Activated T-helper 2 cell treated with anti-CD3 and anti-CD28 coated beads, Interferon-gamma antibody, Interleukin-2, Interleukin-4, amounts not matched to agents 10 μg/mL and 5 μg/mL and 100 μg/mL, durations not matched to agents 14 hours and 24 hours and 36 hours (primary cell): ENCODE results near the gene TMEM218. TPM values are rescaled to one million over a fixed set of nuclear protein-coding genes. Genes with fewer than 3 reads are reported as not detected.
"Not testable (repeated sequence)": the region's sequence is repeated elsewhere in the genome, so short reads cannot be mapped to it uniquely, and the experiment has no call there.

ENCODE experiments used
- DNase-seq: peaks from one replicate; pipeline ENCODE4 v3.0.0; 2021; ENCODE audit warnings: low spot score
- H3K27ac Mint-ChIP-seq: one replicate; pipeline ENCODE4 v1.8.0; 2021; ENCODE audit warnings: mixed read lengths
- H3K27me3 Mint-ChIP-seq: one replicate; pipeline ENCODE4 v1.8.0; 2021; ENCODE audit warnings: low read depth, mixed read lengths
- H3K36me3 Mint-ChIP-seq: one replicate; pipeline ENCODE4 v1.8.0; 2021; ENCODE audit warnings: low read depth, mixed read lengths
- H3K4me1 Mint-ChIP-seq: one replicate; pipeline ENCODE4 v1.8.0; 2021; ENCODE audit warnings: low read depth, mixed read lengths
- H3K4me3 Mint-ChIP-seq: one replicate; pipeline ENCODE4 v1.8.0; 2021; ENCODE audit warnings: low read depth, mild to moderate bottlenecking, moderate library complexity, mixed read lengths
- H3K9me3 Mint-ChIP-seq: one replicate; pipeline ENCODE4 v1.8.0; 2021; ENCODE audit warnings: mixed read lengths
- intact Hi-C: fragments of 100-400 bp; cut with micrococcal nuclease; formaldehyde crosslinking; loops from one replicate; pipeline ENCODE4 v1.15.1; 2023
- total RNA-seq: library from RNA; stranded (reverse); gene quantifications from 2 replicates; pipeline ENCODE4 v1.2.3, GENCODE V29; 2022

TMEM218 gene
- total RNA-seq, 1 donor from 2014 or later: 18.1 TPM

DNA sequence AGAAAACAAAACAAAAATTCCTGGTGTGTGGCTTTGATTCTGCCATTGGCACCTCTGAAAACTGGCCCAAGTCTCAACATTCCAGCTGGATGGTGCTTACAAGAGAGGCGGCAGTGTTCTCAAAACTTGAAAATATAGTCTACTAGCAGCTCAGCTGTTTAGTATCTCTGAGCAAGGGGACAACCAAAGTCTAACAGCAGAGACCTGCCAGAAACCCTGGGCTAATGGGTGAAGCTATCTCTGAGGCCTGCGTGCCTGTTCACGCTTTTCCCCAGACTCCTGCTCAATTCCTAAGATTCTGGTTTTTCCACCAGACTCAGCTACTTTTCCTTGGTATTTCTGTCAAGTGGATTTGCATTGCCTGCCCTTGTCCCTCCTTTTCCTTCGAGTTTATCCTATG lies 17.9 kb downstream of the TMEM218 start:
- H3K27ac Mint-ChIP-seq: no peak overlapping the region
- intact Hi-C loops: no loop called here
- no peak overlapping the region for H3K4me3 Mint-ChIP-seq
- no peaks in the 10 kb centered on the region for H3K27me3 Mint-ChIP-seq
- H3K36me3 Mint-ChIP-seq: peaks cover 11% of the 10 kb centered on the region
- no peaks in the 10 kb centered on the region for H3K9me3 Mint-ChIP-seq
- peaks cover 3% of the 10 kb centered on the region for H3K4me1 Mint-ChIP-seq
- no peak for DNase-seq

DNA sequence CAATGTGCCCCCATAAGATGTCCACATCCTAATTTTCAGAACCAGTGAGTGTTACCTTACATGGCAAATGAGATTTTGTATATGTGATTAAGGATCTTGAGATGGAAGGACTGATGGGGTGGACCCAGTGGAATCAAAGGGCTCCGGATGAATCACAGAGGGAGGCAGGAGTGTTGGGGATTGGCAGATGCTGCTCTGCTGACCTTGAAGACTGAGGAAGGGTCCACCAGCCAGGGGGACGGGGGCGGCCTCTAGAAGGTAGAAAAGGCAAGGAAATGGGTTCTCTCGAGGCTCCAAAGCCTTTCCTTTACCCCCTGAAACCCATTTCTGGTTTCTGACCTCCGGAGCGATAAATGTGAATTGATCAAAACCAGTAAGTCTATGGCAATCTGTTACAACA lies 18.8 kb downstream of the TMEM218 start:
- H3K9me3 Mint-ChIP-seq: no peaks in the 10 kb centered on the region
- H3K4me1 Mint-ChIP-seq: peaks cover 3% of the 10 kb centered on the region
- DNase-seq: no peak
- H3K36me3 Mint-ChIP-seq: peaks cover 11% of the 10 kb centered on the region
- no peak overlapping the region for H3K27ac Mint-ChIP-seq
- no peaks in the 10 kb centered on the region for H3K27me3 Mint-ChIP-seq
- no peak overlapping the region for H3K4me3 Mint-ChIP-seq
- intact Hi-C loops: no loop called here

GRCh38 chr11:125091877-125092664 lies 19.4 kb downstream of the TMEM218 start:
- intact Hi-C loops: loop anchor here (1.0 kb wide), 1 partner anchor 49 kb away; no protein-coding TSS in a partner anchor
- Mint-ChIP-seq H3K27me3 (no peaks in the 10 kb centered on the region), H3K4me1 (peaks cover 3% of the 10 kb centered on the region), H3K36me3 (peaks cover 11% of the 10 kb centered on the region), H3K4me3 (no peak overlapping the region), H3K27ac (no peak overlapping the region), H3K9me3 (no peaks in the 10 kb centered on the region)
- DNase-seq: no peak

DNA sequence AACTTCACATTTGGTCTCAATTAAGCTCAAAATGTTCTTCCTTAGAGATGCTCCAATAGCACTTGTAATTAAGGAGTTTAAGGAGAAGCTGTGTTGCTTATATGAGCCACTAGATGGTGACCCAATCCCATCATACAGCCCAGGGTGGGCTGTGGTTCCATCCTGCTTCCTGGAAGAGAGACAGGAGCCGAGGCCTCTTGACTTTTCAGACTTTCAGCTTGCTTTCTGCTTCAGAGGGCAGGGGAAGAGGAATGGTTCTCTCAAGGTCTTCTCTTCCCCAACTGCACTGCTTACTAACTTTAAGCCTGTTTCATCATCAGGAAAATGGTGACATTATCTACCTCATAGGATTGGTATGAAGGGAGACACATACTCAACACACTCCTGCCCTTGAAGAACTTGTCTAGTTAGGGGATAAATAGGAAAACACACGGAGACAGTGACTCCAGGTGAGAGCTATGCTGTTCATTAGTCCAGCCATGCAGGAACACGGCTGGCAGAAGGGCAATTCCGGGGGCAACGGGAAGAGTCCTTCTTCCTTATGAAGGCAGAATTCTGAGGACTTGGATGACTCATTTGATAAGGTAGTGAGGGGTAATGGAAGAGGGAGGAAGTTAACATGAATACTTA lies 20.1 kb downstream of the TMEM218 start:
- H3K27ac Mint-ChIP-seq: no peak overlapping the region
- H3K9me3 Mint-ChIP-seq: no peaks in the 10 kb centered on the region
- H3K4me3 Mint-ChIP-seq: no peak overlapping the region
- intact Hi-C loops: loop anchor here (1.0 kb wide), 1 partner anchor 50 kb away; no protein-coding TSS in a partner anchor
- no peak for DNase-seq
- H3K4me1 Mint-ChIP-seq: peaks cover 3% of the 10 kb centered on the region
- H3K36me3 Mint-ChIP-seq: peaks cover 6% of the 10 kb centered on the region
- no peaks in the 10 kb centered on the region for H3K27me3 Mint-ChIP-seq

GRCh38 chr11:125090816-125091215 lies 20.6 kb downstream of the TMEM218 start:
- Mint-ChIP-seq H3K27me3 (no peaks in the 10 kb centered on the region), H3K9me3 (no peaks in the 10 kb centered on the region), H3K36me3 (peaks cover under 1% of the 10 kb centered on the region), H3K4me3 (no peak overlapping the region), H3K4me1 (peaks cover 3% of the 10 kb centered on the region), H3K27ac (no peak overlapping the region)
- no peak for DNase-seq
- intact Hi-C loops: loop anchor here (1.0 kb wide), 1 partner anchor 50 kb away; no protein-coding TSS in a partner anchor

DNA sequence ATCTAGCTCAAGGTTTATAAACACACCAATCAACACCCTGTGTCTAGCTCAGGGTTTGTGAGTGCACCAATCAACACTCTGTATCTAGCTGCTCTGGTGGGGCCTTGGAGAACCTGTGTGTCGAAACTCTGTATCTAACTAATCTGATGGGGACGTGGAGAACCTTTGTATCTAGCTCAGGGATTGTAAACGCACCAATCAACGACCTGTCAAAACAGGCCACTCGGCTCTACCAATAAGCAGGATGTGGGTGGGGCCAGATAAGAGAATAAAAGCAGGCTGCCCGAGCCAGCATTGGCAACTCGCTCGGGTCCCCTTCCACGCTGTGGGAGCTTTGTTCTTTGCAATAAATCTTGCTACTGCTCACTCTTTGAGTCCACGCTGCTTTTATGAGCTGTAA lies 21.3 kb downstream of the TMEM218 start:
- H3K27ac Mint-ChIP-seq, H3K27me3 Mint-ChIP-seq, DNase-seq, H3K4me1 Mint-ChIP-seq, intact Hi-C loops, H3K36me3 Mint-ChIP-seq, H3K9me3 Mint-ChIP-seq, H3K4me3 Mint-ChIP-seq: not testable (repeated sequence)

DNA sequence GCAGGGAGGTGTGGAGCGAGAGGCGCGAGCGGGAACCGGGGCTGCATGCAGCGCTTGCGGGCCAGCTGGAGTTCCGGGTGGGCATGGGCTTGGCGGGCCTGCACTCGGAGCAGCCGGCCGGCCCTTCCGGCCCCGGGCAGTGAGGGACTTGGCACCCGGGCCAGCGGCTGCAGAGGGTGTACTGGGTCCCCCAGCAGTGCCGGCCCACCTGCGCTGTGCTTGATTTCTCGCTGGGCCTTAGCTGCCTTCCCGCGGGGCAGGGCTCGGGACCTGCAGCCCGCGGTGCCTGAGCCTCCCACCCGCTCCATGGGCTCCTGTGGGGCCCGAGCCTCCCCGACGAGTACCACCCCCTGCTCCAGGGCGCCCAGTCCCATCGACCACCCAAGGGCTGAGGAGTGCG lies 21.9 kb downstream of the TMEM218 start:
- DNase-seq, H3K4me1 Mint-ChIP-seq, H3K4me3 Mint-ChIP-seq, H3K27me3 Mint-ChIP-seq, intact Hi-C loops, H3K9me3 Mint-ChIP-seq, H3K27ac Mint-ChIP-seq, H3K36me3 Mint-ChIP-seq: not testable (repeated sequence)

DNA sequence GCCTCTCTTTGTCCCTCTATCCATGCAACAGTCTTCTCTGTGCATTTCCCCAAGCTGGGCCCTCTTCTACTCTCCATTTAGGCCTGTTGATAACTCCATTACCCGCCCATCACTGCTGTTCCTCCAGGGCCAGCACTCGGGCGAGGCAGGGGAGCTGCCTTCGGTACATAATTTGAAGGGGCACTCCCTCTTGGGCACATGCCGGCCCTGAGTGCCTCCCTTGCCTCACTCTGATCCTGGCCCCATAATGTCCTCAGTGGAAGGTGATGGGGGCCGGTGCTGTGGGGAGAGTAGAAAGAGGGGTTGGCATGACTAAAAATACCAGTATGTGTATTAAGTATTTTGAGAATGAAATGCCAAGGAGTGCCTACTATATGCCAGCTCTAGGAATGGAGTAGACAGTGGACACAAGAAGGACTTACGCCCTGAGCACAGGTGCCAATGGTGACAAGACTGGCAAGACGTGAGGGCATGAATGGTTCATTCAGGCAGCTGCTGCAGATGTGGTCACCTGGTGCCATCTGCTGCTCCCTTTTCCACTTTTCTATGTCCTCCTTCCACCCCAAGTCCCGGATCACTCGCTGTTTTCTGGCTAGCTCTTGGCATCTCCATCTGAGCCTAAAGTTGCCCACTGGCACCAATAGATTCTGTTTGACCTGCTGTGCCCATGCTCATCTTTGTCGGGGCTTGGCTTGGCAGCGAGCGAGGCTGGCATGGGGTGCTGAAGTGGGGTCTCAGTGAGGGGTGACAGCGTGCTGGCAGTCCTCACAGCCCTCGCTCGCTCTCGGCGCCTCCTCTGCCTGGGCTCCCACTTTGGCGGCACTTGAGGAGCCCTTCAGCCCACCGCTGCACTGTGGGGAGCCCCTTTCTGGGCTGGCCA lies 22.6 kb downstream of the TMEM218 start:
- no peak for DNase-seq
- no peaks in the 10 kb centered on the region for H3K36me3 Mint-ChIP-seq
- intact Hi-C loops: no loop called here
- no peak overlapping the region for H3K27ac Mint-ChIP-seq
- no peak overlapping the region for H3K4me3 Mint-ChIP-seq
- H3K27me3 Mint-ChIP-seq: no peaks in the 10 kb centered on the region
- H3K4me1 Mint-ChIP-seq: peaks cover 3% of the 10 kb centered on the region
- H3K9me3 Mint-ChIP-seq: no peaks in the 10 kb centered on the region

DNA sequence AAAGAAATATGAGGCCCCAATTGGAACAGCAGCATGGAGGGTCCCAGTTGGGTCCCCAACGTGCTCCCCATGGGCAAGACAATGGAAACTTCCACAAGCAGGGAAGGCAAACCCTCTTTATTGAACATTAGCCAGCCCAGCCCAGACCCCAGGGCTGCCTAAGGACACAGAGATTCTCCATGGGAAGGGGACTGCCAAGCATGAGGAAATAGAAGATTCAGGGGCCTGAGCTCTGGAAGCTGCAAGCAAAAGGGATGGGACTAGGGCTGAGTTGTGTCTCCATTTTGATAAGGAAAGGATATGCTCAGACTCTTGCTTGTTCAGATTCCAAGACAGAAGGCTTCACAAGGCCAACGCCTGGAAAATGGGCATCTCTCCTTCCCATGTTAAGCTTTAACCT lies 23.3 kb downstream of the TMEM218 start:
- intact Hi-C loops: no loop called here
- no peak for DNase-seq
- Mint-ChIP-seq H3K27ac (no peak overlapping the region), H3K4me1 (peaks cover 3% of the 10 kb centered on the region), H3K4me3 (no peak overlapping the region), H3K9me3 (no peaks in the 10 kb centered on the region), H3K27me3 (no peaks in the 10 kb centered on the region), H3K36me3 (no peaks in the 10 kb centered on the region)

DNA sequence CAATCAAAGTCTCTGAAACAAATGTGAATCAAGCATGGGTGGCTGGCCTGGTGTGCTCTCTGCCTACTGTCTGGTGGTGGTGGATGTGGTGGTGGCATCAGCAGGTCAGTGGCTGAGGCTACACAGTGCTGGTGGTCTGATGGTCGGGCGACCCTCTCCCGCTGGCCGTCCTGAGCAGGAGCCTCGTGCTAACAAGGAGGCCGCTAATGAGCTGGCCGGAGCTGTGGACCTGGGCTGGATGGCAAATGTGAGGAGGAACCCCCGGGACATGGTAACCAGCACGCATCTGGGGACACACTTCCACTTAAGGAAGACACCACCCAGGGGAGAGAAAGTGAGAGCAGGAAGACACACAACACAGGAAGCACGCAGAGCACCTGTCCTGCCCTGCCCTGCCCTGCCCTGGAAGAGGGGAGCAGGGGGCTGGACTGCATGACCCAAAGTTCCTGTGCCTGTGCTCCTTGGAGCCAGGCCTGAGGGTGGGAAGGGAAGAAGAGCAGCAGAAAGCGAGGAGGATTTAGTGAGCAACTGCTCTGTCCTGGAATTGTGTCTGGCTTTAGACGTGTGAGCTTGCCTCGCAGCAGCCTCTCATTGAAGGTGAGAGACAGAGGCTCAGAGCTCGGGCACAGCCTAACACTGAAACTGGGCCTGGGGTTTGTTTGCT lies 24.7 kb downstream of the TMEM218 start:
- Mint-ChIP-seq H3K27ac (no peak overlapping the region), H3K4me3 (no peak overlapping the region), H3K4me1 (peaks cover 3% of the 10 kb centered on the region), H3K9me3 (no peaks in the 10 kb centered on the region), H3K36me3 (no peaks in the 10 kb centered on the region), H3K27me3 (no peaks in the 10 kb centered on the region)
- intact Hi-C loops: no loop called here
- DNase-seq: no peak

- Mint-ChIP-seq H3K9me3 (no peaks in the 10 kb centered on the region), H3K27ac (no peak overlapping the region), H3K36me3 (no peaks in the 10 kb centered on the region), H3K27me3 (no peaks in the 10 kb centered on the region), H3K4me1 (no peaks in the 10 kb centered on the region), H3K4me3 (no peak overlapping the region)
- no peak for DNase-seq
- intact Hi-C loops: no loop called here
Measured at GRCh38 chr11:125085301-125086081, 25.9 kb downstream of the TMEM218 start.

DNA sequence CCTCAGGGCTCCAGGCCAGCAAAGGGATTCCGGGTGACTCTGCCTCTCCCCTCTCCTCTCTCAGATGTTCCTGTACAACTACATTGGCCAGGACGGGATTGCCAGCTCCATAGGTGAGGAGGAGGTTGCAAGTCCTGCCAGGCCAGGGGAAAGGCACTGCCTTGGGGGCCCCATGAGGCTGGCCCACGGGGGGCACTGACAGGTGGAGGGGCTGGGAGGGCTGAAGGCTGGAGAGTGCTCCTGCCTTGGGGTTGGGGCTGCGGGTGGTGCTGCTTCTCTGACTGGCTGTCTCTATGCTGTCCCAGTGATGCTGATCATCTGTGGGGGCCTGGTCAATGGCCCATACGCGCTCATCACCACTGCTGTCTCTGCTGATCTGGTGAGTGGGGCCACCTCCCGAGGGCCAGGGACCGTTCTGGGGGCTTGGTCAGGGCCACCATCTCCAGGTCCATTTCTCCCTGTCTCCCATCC lies 26.6 kb downstream of the TMEM218 start:
- H3K9me3 Mint-ChIP-seq: no peaks in the 10 kb centered on the region
- intact Hi-C loops: no loop called here
- no peak overlapping the region for H3K4me3 Mint-ChIP-seq
- no peaks in the 10 kb centered on the region for H3K27me3 Mint-ChIP-seq
- no peaks in the 10 kb centered on the region for H3K4me1 Mint-ChIP-seq
- DNase-seq: no peak
- H3K36me3 Mint-ChIP-seq: no peaks in the 10 kb centered on the region
- no peak overlapping the region for H3K27ac Mint-ChIP-seq
